Ureter (tissue), 1 donor: ENCODE results near the gene EP400. TPM values are rescaled to one million over a fixed set of nuclear protein-coding genes. Genes with fewer than 3 reads are reported as not detected.

Source experiments
- DNase-seq: peaks from one replicate; pipeline ENCODE4 v3.0.0-alpha.2; 2020; ENCODE audit warnings: low spot score
- total RNA-seq: library from RNA; stranded (reverse); gene quantifications from one replicate; pipeline ENCODE4 v1.2.4, GENCODE V29; 2023
- donor health status: DM: yes; HTN: yes; CAD: no.

The EP400 gene
- total RNA-seq, 1 donor from 2014 or later = 71.8 TPM

- no peak for DNase-seq
These were observed 37.8 kb upstream of the EP400 start for GRCh38 chr12:131911851-131912477.

- DNase-seq = peak; percentile 65
These were observed 37.0 kb upstream of the EP400 start for GRCh38 chr12:131912518-131913274.

- DNase-seq = no peak
These were observed 36.1 kb upstream of the EP400 start for GRCh38 chr12:131913666-131914065.

DNA sequence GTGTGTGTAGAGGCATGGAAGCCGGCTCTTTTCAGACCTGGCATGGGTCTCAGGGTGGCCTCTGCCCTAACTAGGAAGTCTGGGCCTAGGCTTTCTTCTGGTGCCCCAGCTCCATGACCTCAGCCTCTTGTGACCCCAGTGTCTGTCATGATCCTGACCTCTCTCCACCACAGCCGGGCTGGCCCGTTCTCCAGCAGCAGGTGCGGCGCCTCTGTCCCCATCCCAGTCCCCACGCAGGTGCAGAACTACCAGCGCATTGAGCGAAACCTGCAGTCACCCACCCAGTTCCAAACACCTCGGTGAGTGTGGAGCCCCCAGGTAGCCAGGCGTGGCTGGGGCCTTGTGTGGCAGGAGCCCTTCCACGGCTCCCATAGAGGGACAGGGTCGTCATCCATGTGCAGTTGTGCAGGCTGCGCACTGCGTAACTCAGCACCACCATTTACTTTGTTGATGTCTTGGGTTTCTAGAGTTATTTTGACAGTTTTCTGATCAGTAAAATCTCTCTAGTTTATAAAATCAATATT lies 35.5 kb upstream of the EP400 start:
- DNase-seq = no peak

GRCh38 chr12:131915000-131915689 lies 34.6 kb upstream of the EP400 start:
- no peak for DNase-seq

GRCh38 chr12:131915823-131916222 lies 33.9 kb upstream of the EP400 start:
- no peak for DNase-seq

DNA sequence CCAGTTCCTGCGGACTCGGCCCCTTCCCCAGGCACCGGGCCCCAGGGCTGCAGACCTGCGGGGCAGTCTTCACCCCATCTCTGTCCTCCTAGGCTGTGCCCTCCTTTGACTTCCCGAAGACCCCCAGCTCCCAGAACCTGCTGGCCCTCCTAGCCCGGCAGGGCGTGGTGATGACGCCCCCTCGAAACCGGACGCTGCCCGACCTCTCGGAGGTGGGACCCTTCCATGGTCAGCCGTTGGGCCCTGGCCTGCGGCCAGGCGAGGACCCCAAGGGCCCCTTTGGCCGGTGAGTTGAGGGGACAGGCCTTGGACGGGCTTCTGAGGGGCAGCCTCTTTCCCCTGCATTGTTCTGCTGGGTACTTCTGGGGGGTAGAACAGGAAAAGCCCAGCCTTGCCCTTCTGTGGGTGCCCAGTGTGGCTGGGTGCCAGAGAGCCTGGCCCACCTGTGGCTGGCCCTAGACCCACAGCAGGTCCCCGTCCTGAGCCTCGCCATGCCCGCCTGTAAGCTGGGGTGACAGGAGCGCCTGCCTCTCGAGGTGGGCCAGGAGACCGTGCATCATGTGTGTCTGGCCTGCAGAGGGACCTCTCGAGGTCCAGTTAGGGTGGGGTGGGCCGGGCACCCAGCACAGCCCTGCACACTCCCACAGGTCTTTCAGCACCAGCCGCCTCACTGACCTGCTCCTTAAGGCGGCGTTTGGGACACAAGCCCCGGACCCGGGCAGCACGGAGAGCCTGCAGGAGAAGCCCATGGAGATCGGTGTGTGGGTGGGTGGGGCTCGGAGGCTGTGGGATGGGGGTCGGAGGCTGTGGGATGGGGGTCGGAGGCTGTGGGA lies 33.2 kb upstream of the EP400 start:
- DNase-seq = no peak

DNA sequence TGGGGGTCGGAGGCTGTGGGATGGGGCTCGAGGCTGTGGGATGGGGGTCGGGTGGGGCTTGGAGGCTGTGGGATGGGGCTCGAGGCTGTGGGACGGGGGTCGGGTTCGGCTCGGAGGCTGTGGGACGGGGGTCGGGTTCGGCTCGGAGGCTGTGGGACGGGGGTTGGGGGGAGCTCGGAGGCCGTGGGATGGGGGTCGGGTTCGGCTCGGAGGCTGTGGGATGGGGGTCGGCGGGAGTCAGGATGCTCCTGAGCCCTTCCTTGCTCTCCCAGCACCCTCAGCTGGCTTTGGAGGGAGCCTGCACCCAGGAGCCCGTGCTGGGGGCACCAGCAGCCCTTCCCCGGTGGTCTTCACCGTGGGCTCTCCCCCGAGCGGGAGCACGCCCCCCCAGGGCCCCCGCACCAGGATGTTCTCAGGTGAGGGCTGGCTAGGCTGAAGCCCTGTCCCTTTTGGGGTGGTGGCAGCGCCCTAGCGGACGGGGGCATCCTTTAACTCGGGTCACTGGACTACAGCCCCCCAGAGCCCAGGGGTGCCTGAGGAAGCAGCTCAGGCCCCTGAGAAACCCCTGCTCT lies 32.5 kb upstream of the EP400 start:
- DNase-seq = no peak

DNA sequence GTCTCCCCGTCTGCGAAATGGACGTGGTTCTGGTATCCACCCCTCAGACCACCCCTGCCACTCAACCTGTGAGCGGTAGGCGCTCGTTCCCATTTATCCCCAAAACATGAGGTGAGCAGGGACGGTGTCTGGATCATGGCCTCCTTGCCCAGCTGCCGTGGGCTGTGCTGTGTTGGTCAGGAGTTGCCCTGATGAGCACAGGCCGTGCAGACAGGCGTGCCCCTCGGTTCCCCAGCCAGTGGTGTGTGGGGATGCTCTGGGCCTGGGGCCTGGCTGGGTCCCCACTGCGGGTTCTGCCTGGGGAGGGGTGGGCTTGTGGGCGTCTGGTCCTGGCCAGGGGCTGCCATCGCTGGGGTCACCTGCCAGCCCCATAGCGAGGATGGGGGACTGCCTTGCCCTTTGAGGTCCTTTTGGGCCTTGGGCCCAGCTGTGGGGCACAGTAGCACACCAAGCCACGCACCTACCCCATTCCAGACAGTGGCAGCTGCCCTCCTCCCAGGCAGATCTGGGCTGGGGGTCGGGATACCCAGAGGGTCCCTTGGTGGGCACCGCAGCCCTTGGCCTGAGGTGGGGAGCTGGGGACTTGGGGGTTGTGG lies 31.9 kb upstream of the EP400 start:
- no peak for DNase-seq

- no peak for DNase-seq
These were observed 31.3 kb upstream of the EP400 start for GRCh38 chr12:131918311-131919050.

DNA sequence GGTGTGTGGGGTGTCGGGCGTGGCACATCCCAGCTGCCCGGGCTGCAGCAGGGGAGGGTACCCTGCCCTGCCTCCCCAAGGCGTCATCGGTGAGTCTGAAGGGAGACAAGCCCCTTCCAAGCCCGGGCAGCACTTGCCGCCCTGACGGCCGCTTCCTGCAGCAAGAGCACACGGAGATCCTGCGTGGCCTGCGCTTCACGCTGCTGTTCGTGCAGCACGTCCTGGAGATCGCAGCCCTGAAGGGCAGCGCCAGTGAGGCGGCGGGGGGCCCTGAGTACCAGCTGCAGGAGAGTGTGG lies 30.7 kb upstream of the EP400 start:
- DNase-seq = no peak

- DNase-seq = no peak
These were observed 30.2 kb upstream of the EP400 start for GRCh38 chr12:131919366-131920156.

GRCh38 chr12:131920157-131920508 lies 29.6 kb upstream of the EP400 start:
- no peak for DNase-seq

GRCh38 chr12:131920902-131921840 lies 28.6 kb upstream of the EP400 start:
- no peak for DNase-seq

DNA sequence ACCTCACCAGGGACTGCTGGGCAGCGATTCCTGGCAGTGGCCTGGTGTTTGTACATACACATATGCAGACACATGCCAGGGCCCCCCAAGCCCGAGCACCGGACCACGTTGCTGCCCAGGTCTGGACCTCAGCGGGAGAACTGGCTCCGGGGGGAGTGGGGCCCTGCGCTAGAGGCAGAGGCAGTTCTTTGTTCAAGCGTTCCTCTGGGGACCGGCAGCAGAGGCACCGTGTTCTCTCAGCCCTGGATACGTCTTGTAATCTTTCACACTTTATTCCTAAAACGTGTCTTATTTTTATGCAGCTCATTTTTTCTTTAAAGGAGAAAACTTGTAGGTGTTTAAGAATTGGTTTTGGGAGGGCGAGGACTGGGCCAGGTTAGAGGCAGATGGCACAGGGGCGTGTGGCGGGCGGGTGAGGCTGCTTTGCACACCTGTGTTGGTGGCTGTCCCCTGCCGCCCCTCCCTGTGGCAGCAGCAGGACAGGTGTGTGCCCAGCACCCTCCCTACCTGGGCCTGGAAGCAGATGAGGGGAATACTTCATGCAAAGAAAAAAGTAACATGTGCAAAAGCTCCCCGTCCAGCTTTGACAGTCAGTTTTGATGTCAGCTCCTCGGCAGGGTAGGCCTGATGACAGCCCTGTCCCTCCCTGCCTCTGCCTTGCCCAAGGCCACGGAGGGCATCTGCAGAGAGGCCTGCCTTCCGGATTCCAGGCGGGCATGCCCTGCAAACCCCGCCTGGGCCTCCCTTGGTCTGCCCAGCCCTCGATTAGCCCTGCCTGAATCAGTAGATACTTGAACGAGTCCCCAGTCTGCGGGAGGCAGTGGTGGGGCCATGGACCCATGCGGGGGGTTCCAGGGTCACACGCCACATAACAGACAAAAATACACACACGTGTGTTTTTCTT lies 27.6 kb upstream of the EP400 start:
- no peak for DNase-seq

DNA sequence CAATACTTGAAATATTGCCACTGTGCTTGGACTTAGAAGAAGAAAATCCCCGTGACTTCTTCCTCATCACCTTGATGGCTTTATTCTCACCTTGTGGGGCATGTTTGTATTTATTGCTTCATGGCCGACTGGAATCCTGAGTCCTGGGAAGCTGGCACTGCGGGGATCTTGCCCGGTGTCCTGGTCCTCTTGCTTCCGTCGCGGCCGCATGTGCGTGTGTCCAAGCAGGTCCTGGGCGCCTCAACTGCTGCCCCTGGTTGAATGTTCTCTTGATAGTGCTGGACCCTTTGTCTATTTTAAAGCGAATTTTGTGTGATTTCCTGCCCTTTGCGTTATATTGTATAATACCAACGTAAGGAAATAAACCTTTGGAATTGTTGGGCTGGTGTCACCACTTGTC lies 27.0 kb upstream of the EP400 start:
- DNase-seq = no peak

- no peak for DNase-seq
These were observed 26.5 kb upstream of the EP400 start for GRCh38 chr12:131923260-131923659.
